ENCODE results near the gene TAOK1. TPM values are rescaled to one million over a fixed set of nuclear protein-coding genes. Genes with fewer than 3 reads are reported as not detected.

The TAOK1 gene
- total and polyA plus RNA-seq, 10 of the 15 experiments (the other 5 are each of a cell fraction or from before 2014, with no cell fraction given), result 2.0 to 27.1 (median 11.8) TPM

GRCh38 chr17:29346462-29346861 lies 43.7 kb upstream of the TAOK1 start:
- H3K27ac ChIP-seq (ENCODE audit: control insufficient read depth, insufficient read depth), result no peak overlapping the region
- ChIA-PET SMC1A (ENCODE audit: uncharacterized antibody, unreplicated experiment) (no interaction called here), POLR2A (no interaction called here), RAD21 (ENCODE audit: unreplicated experiment) (no interaction called here), CTCF (interaction anchor here (0.9 to 3.4 kb wide), 4 partner anchors 10 to 197 kb away, joined by 3 to 11 read pairs (median 3); no protein-coding TSS in a partner anchor)
- H3K4me1 ChIP-seq (ENCODE audit: control insufficient read depth, insufficient read depth, low read length), result no peaks in the 10 kb centered on the region
- 77% methylated on average over 6 of the region's 6 CpGs for WGBS (ENCODE audit: insufficient coverage, insufficient replicate concordance, low lambda C conversion rate, missing lambda C conversion rate)
- no peak overlapping the region for H3K4me2 ChIP-seq (ENCODE audit: control insufficient read depth, insufficient read depth)
- H3K79me2 ChIP-seq (ENCODE audit: control insufficient read depth, insufficient read depth, low read length), result no peaks in the 10 kb centered on the region
- FAIRE-seq (no peak), DNase-seq (ENCODE audit: low read depth, low spot score) (no peak), ATAC-seq (no peak)
- no peaks in the 10 kb centered on the region for H4K20me1 ChIP-seq (ENCODE audit: control insufficient read depth, insufficient read depth)
- no TSS peak for BruUV-seq (replicated peaks)
- in situ Hi-C loops (cut with MboI), result loop anchor here (10.0 kb wide), 1 partner anchor 718 kb away; no protein-coding TSS in a partner anchor
- intact Hi-C loops (cut with micrococcal nuclease; ENCODE audit: unreplicated experiment), result no loop called here
- no peaks in the 10 kb centered on the region for H3K9me3 ChIP-seq (replicated peaks; ENCODE audit: control insufficient read depth, insufficient read depth, low read length)
- H3K36me3 ChIP-seq (ENCODE audit: control insufficient read depth in 2 of 2, insufficient read depth in 2 of 2, low read length in 1 of 2), result no peaks in the 10 kb centered on the region
- H3K9ac ChIP-seq (ENCODE audit: control insufficient read depth, insufficient read depth, low read length), result no peak overlapping the region
- no peak overlapping the region for H3K4me3 ChIP-seq
- no peaks in the 10 kb centered on the region for H3K27me3 ChIP-seq (replicated peaks in 1 of 2; ENCODE audit: control insufficient read depth in 2 of 2, insufficient read depth in 2 of 2, low read length in 1 of 2)
- H2AFZ ChIP-seq (ENCODE audit: control insufficient read depth, low read depth, low read length), result no peak overlapping the region
- TF ChIP-seq FOXK2 (IDR thresholded peaks at IDR 0.05) (no peak), USF2 (IDR thresholded peaks at IDR 0.05; ENCODE audit: borderline replicate concordance, low read depth, low read length) (no peak), BCLAF1 (IDR thresholded peaks at IDR 0.05) (no peak), RCOR1 (conservative IDR thresholded peaks at IDR 0.05; ENCODE audit: low read depth, low read length) (no peak), RBBP5 (conservative IDR thresholded peaks at IDR 0.05) (no peak), RUNX3 (IDR thresholded peaks at IDR 0.05; ENCODE audit: low read length) (no peak), MEF2B (IDR thresholded peaks at IDR 0.05; ENCODE audit: partially characterized antibody, poor library complexity, severe bottlenecking) (no peak), SREBF1 (IDR thresholded peaks at IDR 0.05; ENCODE audit: low read length) (no peak), BRCA1 (IDR thresholded peaks at IDR 0.05; ENCODE audit: low read depth, low read length) (no peak), TCF12 (IDR thresholded peaks at IDR 0.05; ENCODE audit: low read depth, low read length) (no peak), CBFB (IDR thresholded peaks at IDR 0.05; ENCODE audit: low read depth) (no peak), ZNF687 (IDR thresholded peaks at IDR 0.05) (no peak), HDAC2 (IDR thresholded peaks at IDR 0.05) (no peak), STAT1 (conservative IDR thresholded peaks at IDR 0.05) (no peak), PAX8 (IDR thresholded peaks at IDR 0.05) (no peak)

All from GM12878 (cell line).